ENCODE data around the gene IMMP2L.

Gene IMMP2L

DNA sequence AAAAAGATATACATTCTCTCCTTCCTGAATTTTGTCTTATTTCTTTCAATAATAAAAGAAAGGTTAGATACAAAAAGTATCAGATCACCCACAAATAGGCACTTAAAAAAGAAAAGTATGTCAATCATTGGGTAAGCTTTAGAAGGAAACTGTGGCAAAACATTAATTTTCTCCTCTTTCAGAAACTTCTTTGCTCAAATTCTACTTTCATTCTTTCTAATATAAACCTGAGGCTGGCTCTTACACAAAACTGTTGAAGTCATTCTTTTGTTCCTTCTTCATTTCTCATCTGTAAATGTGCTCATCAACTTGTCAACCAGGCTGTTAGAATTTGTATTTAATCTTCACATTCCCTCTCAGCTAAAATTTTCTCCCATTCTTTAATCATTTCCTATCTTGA lies 346.7 kb downstream of the IMMP2L start:
- DNase-seq (ENCODE audit: low spot score), result peak; percentile 13

DNA sequence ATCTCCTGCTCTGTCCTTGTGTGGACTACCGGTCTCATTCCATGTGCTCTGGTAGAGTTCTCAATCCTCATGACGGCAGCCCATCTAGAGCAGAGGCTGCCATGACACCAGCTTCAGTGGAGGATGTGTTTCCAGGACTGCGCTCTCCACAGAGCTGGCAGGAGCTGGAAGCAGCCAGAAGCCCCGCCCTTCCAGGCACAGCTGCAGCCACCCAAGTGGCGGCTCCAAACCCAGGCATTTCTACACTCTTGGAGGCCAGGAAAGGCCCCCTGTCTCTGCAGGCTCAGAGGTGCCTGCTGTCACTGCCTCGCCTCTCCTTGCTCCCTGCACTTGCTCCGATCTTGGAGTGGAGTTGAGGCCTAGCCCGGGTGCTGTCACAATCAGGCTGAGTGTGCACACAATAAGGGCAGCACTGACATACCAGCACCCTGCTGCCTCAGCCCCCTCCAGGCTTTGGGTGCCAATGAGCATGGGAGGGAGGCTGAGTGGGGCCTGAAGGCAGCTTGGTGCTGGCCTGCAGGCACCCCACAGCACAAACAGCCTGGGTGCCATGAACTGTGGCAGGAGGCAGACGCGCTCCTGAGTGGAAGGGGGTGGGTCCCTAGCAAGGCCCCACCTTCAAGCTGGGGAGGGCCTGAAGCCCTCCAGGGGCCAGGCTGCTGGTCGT lies 349.3 kb downstream of the IMMP2L start:
- DNase-seq (ENCODE audit: low spot score), result no peak

DNA sequence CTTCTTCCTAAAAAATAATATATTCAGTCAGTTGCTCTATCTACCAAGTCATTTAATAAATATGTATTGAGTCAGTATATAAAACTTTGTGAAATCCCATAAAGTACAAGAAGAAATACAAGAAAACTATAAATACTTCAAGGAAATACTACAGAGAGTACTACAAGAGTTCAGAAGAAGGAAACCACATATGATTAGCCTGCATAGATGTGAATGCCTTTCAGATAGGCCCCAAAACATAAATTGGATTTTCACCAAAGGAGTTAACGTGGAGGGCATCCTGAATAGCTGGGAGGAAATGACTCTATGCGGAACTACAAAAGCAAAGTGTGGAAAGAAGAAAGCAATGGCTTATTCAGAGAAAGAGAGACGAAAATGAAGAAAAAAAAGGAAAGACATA lies 351.3 kb downstream of the IMMP2L start:
- DNase-seq (ENCODE audit: low spot score), result no peak

DNA sequence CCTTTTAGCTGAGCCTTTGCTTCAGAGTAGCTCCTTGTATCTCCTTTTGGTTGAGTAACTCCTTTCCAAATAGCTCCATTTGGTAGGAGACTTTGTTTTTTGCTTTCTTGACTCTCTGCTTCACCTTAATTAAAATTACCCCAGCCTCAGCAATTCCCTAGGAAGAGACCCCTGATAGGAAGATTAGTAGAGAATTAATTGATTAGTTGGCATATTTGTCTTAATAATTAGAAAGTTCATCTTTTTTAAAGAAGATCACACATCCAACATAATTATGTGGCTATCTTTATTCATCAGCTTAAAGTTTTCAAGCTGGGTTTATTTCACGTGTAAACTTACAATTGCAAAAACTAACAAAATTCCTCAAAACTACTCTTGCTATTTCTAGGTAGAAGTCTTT lies 352.2 kb downstream of the IMMP2L start:
- no peak for DNase-seq (ENCODE audit: low spot score)

DNA sequence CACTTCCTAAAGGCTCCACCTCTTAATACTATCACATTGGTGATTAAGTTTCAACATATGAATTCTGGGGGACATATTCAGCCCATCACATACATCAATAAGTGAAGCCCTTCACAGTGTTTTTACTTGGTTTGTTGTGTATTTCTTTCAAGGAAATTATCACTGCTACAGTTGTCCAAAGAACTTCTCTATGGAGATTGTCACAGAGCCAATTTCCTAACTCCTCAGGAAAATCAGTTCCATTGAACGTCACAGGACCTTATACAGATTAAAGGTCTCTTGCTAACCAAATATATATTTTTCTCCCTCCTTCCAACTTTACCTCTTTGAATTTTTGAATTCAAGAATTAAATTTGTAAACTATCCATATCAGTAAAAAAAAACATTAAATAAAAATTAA lies 357.0 kb downstream of the IMMP2L start:
- no peak for DNase-seq (ENCODE audit: low spot score)

DNA sequence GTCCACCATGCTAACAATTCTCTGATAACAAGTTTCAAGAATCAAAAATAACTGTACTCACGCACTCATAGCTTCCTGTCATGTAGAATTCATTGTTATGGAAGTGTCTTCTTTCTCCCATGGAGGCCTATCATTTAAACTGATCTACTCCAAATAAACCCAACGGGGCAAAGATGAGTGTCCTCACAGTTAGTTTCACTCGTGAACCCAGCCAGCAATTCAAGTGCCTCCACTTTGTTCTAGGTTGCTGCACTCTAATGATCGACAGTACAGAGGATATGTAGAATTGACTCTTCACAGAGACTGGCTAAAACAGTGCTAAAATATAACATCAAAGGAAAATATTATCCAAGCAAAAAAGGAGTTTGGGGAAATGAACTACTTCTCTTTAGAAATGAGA lies 360.0 kb downstream of the IMMP2L start:
- no peak for DNase-seq (ENCODE audit: low spot score)

DNA sequence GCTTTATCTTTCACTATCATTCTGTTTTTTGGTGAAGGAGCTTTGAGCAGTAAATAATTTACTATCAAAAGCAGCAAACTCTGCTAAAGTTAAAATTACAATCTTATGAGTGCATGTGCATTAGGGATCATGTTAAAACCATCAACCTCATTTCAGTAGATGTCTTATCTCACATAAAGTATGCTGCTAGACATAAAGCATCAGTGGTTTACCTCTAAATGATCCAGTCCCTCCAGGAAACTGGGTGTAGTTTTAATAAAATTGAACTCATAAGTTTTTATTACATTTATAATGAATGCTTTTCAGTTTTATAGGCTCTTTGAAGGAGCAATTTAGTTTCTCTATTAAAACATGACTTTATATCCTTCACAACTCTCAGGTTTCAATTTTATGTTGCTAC lies 362.6 kb downstream of the IMMP2L start:
- no peak for DNase-seq (ENCODE audit: low spot score)

DNA sequence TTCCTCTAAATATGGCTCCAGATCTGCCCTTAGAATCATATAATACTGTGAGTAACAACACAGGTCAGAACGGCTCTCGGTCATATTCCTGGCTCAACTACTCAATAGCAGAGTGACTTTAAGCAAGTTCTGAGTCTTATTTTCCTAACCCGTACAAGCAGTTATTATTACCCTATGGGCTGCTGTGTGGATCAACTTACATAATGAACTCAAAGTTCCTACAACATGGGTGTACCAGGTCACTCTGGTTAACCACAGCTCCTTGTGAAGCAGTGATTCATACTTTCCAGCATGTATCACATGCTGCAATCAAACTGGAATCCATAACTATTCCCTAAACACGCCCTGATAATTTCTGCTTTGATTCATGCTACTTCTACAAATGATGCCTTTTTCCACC lies 364.0 kb downstream of the IMMP2L start:
- DNase-seq (ENCODE audit: low spot score), result peak; percentile 19

DNA sequence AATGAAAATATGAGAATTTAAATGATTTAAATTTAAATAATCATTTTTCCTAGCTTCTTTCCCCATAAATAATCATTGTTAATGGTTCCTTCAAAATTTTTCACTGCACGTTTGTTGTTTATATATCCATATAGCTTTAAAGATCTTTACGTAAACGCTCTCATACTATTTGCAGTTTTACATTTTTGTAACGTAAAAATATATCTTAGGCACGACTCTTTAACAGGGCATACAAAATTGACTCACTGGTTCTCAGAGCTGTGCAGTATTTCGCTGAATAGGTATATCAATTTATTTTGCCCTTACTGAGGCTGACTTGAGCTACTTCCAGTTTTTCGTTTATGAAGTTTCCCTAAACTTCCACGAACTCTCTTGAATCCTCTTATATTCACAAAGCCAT lies 365.6 kb downstream of the IMMP2L start:
- DNase-seq (ENCODE audit: low spot score), result no peak

DNA sequence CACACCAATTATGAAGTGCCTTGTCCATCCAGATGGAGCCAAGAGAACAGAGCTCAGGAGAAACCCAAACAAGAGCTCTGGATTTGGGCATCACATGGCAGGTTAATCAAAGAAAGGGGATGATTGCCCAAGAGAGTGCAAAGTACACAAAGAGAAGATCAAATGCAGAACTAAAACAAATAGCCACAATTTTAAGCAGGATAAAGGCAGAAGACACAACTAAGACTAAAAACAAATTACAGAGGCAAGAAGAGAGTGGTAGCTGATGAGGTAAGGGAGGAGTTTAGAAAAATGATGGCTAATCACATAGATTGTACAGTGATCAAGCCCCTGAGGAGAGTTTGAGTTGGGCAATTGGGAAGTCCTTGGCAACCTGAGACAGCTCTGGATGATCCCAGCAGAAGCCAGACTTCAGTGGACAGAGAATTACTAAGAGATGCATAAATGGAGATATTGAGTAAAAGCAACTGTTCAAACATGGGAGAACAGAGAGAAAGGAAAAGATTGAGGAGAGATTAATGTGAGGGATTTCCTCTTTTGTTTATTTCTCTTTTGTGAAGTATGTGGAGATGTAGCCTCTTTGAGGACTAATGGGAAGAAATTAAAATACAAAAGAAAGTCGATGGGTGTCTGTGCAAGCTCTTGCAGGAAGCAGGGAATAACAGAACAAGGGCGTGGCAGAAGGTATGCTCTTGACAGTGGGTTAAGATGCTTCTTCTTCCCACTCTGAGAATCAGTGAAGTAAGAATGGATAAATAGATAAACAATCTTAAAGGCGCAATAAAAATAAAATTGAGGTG lies 369.5 kb downstream of the IMMP2L start:
- DNase-seq (ENCODE audit: low spot score), result no peak

DNA sequence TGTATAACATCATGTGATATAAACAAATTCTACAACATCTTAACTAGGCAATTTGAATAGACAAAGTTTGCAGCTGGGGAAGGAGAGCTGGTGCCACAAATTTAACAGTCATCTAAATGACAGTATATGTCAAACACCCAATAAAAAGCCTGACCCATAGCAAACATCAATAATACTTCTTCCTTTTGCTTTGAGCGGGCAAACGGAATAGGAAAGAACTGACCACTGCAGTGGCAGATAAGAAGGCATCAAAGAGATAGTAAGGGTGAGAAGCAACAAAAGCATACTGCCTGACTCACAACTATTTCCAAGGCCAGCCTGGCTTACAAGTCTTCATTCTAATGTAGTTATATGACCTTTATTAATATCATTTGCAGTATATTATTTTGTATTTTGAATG lies 371.5 kb downstream of the IMMP2L start:
- no peak for DNase-seq (ENCODE audit: low spot score)

DNA sequence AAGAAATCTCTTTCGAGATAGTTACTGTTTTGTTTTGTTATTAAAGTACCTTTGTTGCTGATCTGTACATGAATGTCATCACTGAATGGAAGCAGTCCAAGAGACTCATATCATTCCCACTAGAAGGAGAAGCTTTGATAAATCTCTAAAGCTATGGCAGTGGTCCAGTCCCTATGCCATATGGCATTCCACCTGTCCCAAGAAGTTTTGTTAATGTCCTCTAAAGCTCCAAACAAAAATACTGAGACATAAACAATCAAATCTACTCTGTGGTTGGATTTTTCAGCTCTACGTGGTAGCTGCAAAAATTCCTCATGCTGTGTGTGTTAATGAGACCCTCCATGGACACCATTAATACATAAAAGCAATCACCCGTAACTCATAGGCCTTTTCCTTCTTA lies 377.3 kb downstream of the IMMP2L start:
- DNase-seq (ENCODE audit: low spot score), result no peak

DNA sequence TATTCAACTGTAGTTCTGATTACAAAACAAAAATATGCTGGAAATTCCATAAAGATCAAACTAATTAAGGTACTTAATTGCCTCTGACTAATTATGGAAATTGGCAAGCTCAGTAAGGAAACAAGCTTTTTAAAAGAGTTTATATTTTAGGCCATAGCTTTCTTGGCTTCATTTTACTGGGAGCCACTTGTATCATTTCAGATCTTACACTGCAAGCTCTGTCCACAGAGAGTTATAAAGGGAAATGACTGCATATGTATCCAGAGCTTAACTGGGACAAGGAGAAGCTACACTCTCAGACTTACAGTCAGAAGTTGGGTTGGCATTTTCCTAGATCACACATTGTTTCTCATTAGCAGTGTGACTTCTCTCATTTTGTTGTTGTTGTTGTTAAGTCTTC lies 379.0 kb downstream of the IMMP2L start:
- DNase-seq (ENCODE audit: low spot score), result no peak

DNA sequence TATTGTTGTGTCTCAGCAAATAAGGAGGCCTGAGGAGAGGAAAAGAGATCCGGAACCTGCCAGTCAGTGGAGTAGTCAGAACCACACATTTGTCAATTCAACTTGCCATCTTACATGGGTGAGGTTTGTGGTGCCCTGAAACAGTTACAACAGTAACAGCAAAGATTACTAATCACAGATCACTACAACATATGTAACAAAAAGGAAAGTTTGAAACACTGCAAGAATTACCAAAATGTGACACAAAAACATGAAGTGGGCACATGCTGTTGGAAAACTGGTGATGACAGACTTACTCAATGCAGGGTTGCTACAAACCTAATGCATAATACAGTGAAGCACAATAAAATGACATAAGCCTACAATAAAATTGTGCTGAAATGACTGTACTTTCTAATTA lies 382.0 kb downstream of the IMMP2L start:
- no peak for DNase-seq (ENCODE audit: low spot score)

DNA sequence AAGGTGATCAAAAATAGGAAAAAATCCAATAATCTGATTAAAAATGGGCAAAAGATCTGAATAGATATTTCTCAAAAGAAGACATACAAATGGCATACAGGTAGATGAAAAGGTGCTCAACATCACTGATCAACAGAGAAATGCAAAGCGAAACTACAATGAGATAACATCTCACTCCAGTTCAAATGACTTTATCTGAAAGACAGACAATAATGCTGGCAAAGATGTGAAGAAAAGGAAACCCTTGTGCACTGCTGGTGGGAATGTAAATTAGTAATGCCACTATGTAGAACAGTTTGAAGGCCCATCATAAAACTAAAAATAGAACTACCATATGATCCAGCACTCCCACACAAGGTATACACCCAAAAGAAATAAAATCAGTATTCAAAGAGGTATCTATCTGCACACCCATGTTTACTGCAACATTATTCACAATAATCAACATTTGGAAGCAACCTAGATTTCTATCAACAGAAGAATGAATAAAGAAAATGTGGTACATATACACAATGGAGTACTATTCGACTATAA lies 386.3 kb downstream of the IMMP2L start:
- DNase-seq (ENCODE audit: low spot score), result peak; percentile 6

DNA sequence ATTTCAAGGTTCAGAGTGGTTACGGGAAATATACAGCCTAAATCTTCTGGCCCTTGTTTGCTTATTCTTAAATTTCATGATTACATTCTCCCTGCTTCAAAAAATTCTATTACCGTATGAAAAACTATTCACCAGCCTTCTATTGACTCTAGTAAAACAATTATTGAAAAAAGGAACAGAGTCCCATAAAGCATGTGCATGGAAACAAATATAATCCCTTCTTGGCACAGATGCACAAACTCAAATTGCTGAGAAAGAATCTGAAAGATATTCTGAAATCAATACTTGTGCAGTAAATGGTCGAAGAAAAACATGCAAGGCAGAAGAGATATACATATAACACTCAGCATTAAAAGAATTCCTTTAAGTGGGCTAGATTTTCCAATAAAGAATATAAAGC lies 387.8 kb downstream of the IMMP2L start:
- DNase-seq (ENCODE audit: low spot score), result no peak

DNA sequence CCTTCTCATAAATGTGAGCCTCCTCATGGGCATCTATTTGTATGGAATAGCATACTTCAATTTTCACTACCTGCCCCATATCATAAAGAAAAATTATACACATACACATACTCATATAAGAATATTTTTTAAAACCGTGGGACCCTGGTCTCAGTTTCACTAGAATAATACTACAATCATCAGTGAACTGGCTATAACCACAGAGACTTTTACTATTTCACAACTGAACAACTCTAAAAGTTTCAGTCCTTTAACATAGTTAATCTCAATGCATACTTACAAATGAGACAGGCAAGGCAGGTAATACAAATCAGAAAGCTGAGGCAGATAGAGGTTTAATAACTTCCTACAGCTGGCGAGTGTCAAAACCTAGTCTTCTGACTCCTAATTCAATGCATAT lies 388.3 kb downstream of the IMMP2L start:
- no peak for DNase-seq (ENCODE audit: low spot score)

DNA sequence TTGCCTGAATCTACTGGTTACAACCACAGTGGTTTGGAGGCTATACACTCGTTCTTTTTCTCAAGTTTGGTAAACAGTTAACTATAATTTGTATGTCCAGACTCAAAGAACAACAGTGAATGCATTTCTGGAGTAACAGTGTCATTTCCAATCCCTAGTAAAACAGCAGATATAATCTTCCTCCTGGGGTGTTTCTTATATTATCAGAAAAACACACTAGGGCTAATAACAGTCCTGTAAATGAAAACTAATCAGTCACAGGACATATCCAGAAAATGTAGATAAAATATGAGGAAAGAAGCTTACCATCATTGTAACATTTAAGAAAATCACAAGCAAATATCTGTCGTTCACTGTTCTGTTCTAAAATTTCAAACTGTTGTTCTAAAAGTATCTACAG lies 388.8 kb downstream of the IMMP2L start:
- no peak for DNase-seq (ENCODE audit: low spot score)

DNA sequence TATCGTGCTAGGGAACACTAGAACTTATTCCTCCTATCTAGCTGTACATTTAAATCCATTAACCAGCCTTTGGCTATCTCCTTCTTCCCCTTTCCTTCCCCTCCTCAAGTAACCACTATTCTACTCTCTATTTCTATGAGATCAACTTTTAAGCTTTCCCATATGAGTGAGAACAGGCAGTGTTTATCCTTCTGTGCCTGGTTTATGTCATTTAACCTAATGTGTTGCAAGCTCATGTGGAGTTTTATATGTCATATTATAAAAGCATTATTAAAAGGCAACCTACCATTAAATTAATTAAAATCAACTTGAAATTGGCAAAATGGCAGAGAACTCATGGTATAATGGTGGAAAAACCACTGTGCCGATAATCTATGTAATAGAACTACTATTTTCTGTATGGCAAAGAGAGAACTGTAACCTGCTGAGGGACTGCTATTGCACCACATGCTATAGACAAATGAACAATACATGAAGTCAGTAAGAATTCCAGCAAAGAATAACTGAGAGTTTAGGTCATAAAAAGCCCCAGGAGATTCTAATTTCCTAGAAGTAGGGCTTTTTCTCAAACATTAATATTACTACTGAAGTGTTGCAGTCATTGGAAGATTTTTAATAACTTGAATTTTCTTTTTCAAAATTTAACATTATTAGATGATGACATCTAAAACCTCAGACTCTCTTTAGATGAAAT lies 389.6 kb downstream of the IMMP2L start:
- DNase-seq (ENCODE audit: low spot score), result no peak

DNA sequence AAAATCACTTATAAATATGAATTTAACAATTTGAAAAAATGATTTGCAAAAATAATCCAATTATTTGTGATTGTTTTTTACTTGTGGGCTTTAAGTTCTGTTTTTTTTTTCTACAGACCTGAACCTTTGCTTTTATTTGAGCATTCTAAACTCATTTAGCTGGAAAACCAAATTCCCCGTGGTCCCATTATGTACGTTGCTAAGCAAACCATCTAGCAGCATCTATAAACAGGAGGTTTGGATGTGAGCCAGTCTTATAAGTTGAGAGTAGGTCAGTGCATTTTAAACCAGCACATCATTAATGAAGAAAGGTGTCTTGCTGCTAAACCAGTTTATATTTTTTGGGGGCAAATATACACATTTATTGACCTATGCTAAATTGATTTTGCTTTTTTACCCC lies 394.1 kb downstream of the IMMP2L start:
- DNase-seq (ENCODE audit: low spot score), result no peak

DNA sequence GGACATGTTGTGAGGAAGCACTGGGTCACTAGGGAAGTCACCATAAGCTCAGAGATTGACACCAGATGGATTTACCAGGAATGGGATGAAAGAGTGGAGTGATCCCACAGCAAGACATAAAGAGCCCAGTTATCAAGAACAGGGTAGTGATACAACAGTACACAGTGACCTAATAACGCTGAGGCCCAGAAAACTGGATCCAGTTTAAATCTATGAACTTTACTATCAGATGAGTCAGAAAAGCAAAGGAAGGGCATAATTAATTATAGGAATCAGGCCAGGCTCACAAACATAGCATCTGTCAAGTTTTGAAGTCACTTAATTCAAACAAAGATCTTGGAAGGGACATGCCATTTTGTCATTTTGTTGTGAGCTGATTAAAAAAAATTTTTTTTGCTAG lies 397.9 kb downstream of the IMMP2L start:
- DNase-seq (ENCODE audit: low spot score), result no peak

DNA sequence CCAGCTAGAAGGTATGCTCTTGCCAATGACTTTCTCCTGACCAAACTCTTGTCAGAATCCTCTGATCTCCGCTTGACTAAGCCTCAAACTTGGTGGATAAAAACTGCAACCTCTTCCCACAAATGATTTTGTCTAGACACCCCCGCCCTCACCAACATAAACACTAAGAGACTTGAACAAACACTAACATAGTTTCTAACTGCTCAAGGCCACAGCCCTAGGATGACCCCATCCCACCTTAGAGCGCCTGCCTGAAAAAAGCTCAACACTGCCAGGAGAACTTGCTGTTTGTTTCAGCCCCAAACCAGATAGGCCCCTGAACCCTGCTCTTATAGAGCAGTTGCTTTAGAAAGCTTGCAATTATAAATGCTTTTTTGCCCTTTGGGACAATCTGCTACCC lies 399.6 kb downstream of the IMMP2L start:
- no peak for DNase-seq (ENCODE audit: low spot score)

DNA sequence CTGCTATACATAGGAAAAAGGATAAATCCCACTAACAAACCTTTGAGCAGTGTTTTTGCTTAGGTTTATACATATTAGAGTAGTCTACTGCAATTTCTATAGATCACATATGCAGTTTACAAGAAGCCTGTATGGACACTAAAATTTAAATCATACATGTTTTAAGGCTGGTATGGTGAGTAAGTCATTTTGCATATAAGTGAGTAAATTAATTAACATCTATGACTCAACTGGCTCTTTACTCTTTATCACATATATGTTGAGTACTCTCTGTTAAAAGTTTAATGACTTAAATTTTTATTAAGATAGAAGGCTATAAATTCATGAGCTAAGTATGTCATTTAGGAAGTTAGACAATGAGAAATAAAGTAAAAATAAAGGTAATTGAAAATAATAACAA lies 402.0 kb downstream of the IMMP2L start:
- no peak for DNase-seq (ENCODE audit: low spot score)

Data from activated CD4-positive, alpha-beta T cell treated with anti-CD3 and anti-CD28 coated beads, Interleukin-2, Interleukin-4, amounts not matched to agents 100 ng/mL and 50 ng/mL, durations not matched to agents 16 hours and 8 hours (primary cell).